ENCODE measurements around the gene SLC25A41.
"Not testable (repeated sequence)": the region's sequence is repeated elsewhere in the genome, so short reads cannot be mapped to it uniquely, and the experiment has no call there.

SLC25A41 gene

GRCh38 chr19:6412061-6412446 is 21.5 kb downstream of the SLC25A41 start:
- no peak for DNase-seq (ENCODE audit: low spot score)

GRCh38 chr19:6409346-6409745 is 24.2 kb downstream of the SLC25A41 start:
- no peak for DNase-seq (ENCODE audit: low spot score)

- no peak for DNase-seq (ENCODE audit: low spot score)
Observed at GRCh38 chr19:6406401-6406800, 27.2 kb downstream of the SLC25A41 start.

GRCh38 chr19:6402837-6403608 is 30.5 kb downstream of the SLC25A41 start:
- peak; percentile 81 for DNase-seq (ENCODE audit: low spot score)

- DNase-seq (ENCODE audit: low spot score), result no peak
Observed at GRCh38 chr19:6402058-6402457, 31.5 kb downstream of the SLC25A41 start.

GRCh38 chr19:6400062-6400944 is 33.3 kb downstream of the SLC25A41 start:
- DNase-seq (ENCODE audit: low spot score), result not testable (repeated sequence)

- DNase-seq (ENCODE audit: low spot score), result no peak
Observed at GRCh38 chr19:6396305-6396704, 37.3 kb downstream of the SLC25A41 start.

GRCh38 chr19:6394831-6395230 is 38.7 kb downstream of the SLC25A41 start:
- DNase-seq (ENCODE audit: low spot score), result no peak

GRCh38 chr19:6393983-6394412 is 39.6 kb downstream of the SLC25A41 start:
- no peak for DNase-seq (ENCODE audit: low spot score)

- DNase-seq (ENCODE audit: low spot score), result peak; percentile 98
Observed at GRCh38 chr19:6393074-6393982, 40.2 kb downstream of the SLC25A41 start, which contains the start of gene GTF2F1. TSS of gene GTF2F1 (minus strand) at chr19:6393164. CDS start at chr19:6392995, 169 bp downstream.

- no peak for DNase-seq (ENCODE audit: low spot score)
Observed at GRCh38 chr19:6392221-6393073, 41.1 kb downstream of the SLC25A41 start.

- DNase-seq (ENCODE audit: low spot score), result no peak
Observed at GRCh38 chr19:6387372-6387771, 46.2 kb downstream of the SLC25A41 start.

GRCh38 chr19:6384381-6384780 is 49.2 kb downstream of the SLC25A41 start:
- no peak for DNase-seq (ENCODE audit: low spot score)

- no peak for DNase-seq (ENCODE audit: low spot score)
Observed at GRCh38 chr19:6383188-6383587, 50.4 kb downstream of the SLC25A41 start.

- DNase-seq (ENCODE audit: low spot score), result no peak
Observed at GRCh38 chr19:6381030-6381750, 52.4 kb downstream of the SLC25A41 start.

GRCh38 chr19:6379744-6380143 is 53.8 kb downstream of the SLC25A41 start:
- DNase-seq (ENCODE audit: low spot score), result no peak

- DNase-seq (ENCODE audit: low spot score), result peak; percentile 95
Observed at GRCh38 chr19:6378486-6378885, 55.1 kb downstream of the SLC25A41 start.

- peak; percentile 75 for DNase-seq (ENCODE audit: low spot score)
Observed at GRCh38 chr19:6378041-6378440, 55.5 kb downstream of the SLC25A41 start.

GRCh38 chr19:6376512-6377190 is 56.9 kb downstream of the SLC25A41 start:
- no peak for DNase-seq (ENCODE audit: low spot score)

Measured in cerebellar cortex (tissue), 1 donor.